GM18519 (cell line): ENCODE results near the gene PAQR8.
A peak's percentile ranks its signal among the peaks of the same experiment; 100 is the strongest.
"Not testable (repeated sequence)": the region's sequence is repeated elsewhere in the genome, so short reads cannot be mapped to it uniquely, and the experiment has no call there.

Experiments used
- ATAC-seq: cut with Tn5 transposase; IDR thresholded peaks from one replicate; pipeline ENCODE4 v1.9.1; 2021; ENCODE audit warnings: mild to moderate bottlenecking, moderate library complexity; ENCODE audit not compliant: unreplicated experiment, low FRiP score

PAQR8 gene

GRCh38 chr6:52405243-52405642 lies 43.3 kb downstream of the PAQR8 start:
- no peak for ATAC-seq

GRCh38 chr6:52407467-52407866 lies 45.5 kb downstream of the PAQR8 start:
- no peak for ATAC-seq

- no peak for ATAC-seq
Observed at GRCh38 chr6:52409499-52409898, 47.5 kb downstream of the PAQR8 start.

- no peak for ATAC-seq
Observed at GRCh38 chr6:52410979-52411378, 49.0 kb downstream of the PAQR8 start.

- no peak for ATAC-seq
Observed at GRCh38 chr6:52411911-52412310, 50.0 kb downstream of the PAQR8 start.

GRCh38 chr6:52415333-52415732 lies 53.4 kb downstream of the PAQR8 start:
- ATAC-seq, result no peak

GRCh38 chr6:52415917-52416628 lies 54.1 kb downstream of the PAQR8 start:
- ATAC-seq, result no peak

GRCh38 chr6:52416629-52417151 lies 54.7 kb downstream of the PAQR8 start:
- ATAC-seq, result no peak

GRCh38 chr6:52417675-52418111 lies 55.7 kb downstream of the PAQR8 start:
- ATAC-seq, result no peak

- no peak for ATAC-seq
Observed at GRCh38 chr6:52418606-52419005, 56.7 kb downstream of the PAQR8 start.

- peak; percentile 93 for ATAC-seq
Observed at GRCh38 chr6:52419809-52420667, 58.1 kb downstream of the PAQR8 start, which contains the start of gene EFHC1. EFHC1 (plus strand) TSS chr6:52420342; CDS start chr6:52420411, 69 bp downstream.

GRCh38 chr6:52420668-52421358 lies 58.9 kb downstream of the PAQR8 start:
- ATAC-seq, result no peak

- no peak for ATAC-seq
Observed at GRCh38 chr6:52422156-52422555, 60.2 kb downstream of the PAQR8 start.

- no peak for ATAC-seq
Observed at GRCh38 chr6:52423448-52423847, 61.5 kb downstream of the PAQR8 start.

- ATAC-seq, result no peak
Observed at GRCh38 chr6:52423971-52424381, 62.0 kb downstream of the PAQR8 start.

- no peak for ATAC-seq
Observed at GRCh38 chr6:52424513-52424912, 62.6 kb downstream of the PAQR8 start.

- ATAC-seq, result no peak
Observed at GRCh38 chr6:52426667-52427066, 64.7 kb downstream of the PAQR8 start.

- ATAC-seq, result not testable (repeated sequence)
Observed at GRCh38 chr6:52433294-52433693, 71.3 kb downstream of the PAQR8 start.

GRCh38 chr6:52435345-52435744 lies 73.4 kb downstream of the PAQR8 start:
- ATAC-seq, result no peak

- ATAC-seq, result no peak
Observed at GRCh38 chr6:52438926-52439325, 77.0 kb downstream of the PAQR8 start.

GRCh38 chr6:52454556-52454955 lies 92.6 kb downstream of the PAQR8 start:
- no peak for ATAC-seq
